CD4-positive, alpha-beta T cell (primary cell): Measurements from ENCODE around the gene DPP3. TPM values are rescaled to one million over a fixed set of nuclear protein-coding genes. Genes with fewer than 3 reads are reported as not detected.

ENCODE experiments used
- ATAC-seq: fragments of 200-7000 bp; cut with Tn5 transposase; one replicate; pipeline ENCODE4 v1.10.0; 2022; ENCODE audit warnings: mild to moderate bottlenecking; ENCODE audit not compliant: poor library complexity
- CTCF ChIA-PET: fragments of 350-600 bp; sonication (Branson Sonifier 250); formaldehyde crosslinking; loops from one replicate; lab custom pipeline; 2021; ENCODE audit warnings: antibody characterized with exemption, inconsistent platforms; lab: Charles Lee
- POLR2A ChIA-PET: fragments of 350-600 bp; sonication (Branson Sonifier 250); formaldehyde crosslinking; loops from one replicate; lab custom pipeline; 2021; ENCODE audit warnings: antibody characterized with exemption, inconsistent platforms; lab: Charles Lee
- DNase-seq, 14 experiments: peaks; one replicate each; pipeline ENCODE4 v3.0.0-alpha.2; 2013 to 2020; ENCODE audit warnings: mixed read lengths in 2 of 14
- H3K27ac ChIP-seq, 2 donors: one replicate each; pipeline versions ENCODE4 v1.5.1 to v1.7.0; 2013; ENCODE audit warnings: low read length in 2 of 2, low read depth in 1 of 2, mild to moderate bottlenecking in 1 of 2
- H3K27me3 ChIP-seq, 2 experiments: 1 replicate in 1 of 2; 2 replicates in 1 of 2; pipeline versions ENCODE4 v1.6.1 to v1.7.0; 2013; ENCODE audit warnings: low read length in 2 of 2, control low read depth in 1 of 2, mild to moderate bottlenecking in 1 of 2, moderate library complexity in 1 of 2; ENCODE audit not compliant: insufficient read depth in 2 of 2, control insufficient read depth in 1 of 2
- H3K36me3 ChIP-seq: one replicate; pipeline ENCODE4 v1.6.1; 2013; ENCODE audit warnings: low read length, control low read depth; ENCODE audit not compliant: insufficient read depth
- H3K4me1 ChIP-seq: one replicate; pipeline ENCODE4 v1.6.1; 2013; ENCODE audit warnings: low read length, control low read depth; ENCODE audit not compliant: insufficient read depth
- H3K4me3 ChIP-seq: one replicate; pipeline ENCODE4 v1.5.1; 2013; ENCODE audit warnings: mild to moderate bottlenecking, low read length, moderate library complexity
- H3K9me3 ChIP-seq, 2 experiments: 1 replicate in 1 of 2; 2 replicates in 1 of 2; pipeline versions ENCODE4 v1.6.1 to v1.7.0; 2013; ENCODE audit warnings: low read length in 2 of 2, mild to moderate bottlenecking in 2 of 2, control low read depth in 1 of 2, moderate library complexity in 1 of 2; ENCODE audit not compliant: control insufficient read depth in 1 of 2, insufficient read depth in 1 of 2
- H3K27ac Mint-ChIP-seq: one replicate; pipeline ENCODE4 v1.8.0; 2020; ENCODE audit warnings: mixed read lengths
- H3K27me3 Mint-ChIP-seq: one replicate; pipeline ENCODE4 v1.8.0; 2021; ENCODE audit warnings: mixed read lengths
- H3K36me3 Mint-ChIP-seq: one replicate; pipeline ENCODE4 v1.8.0; 2021; ENCODE audit warnings: low read depth, mixed read lengths
- H3K4me1 Mint-ChIP-seq: one replicate; pipeline ENCODE4 v1.8.0; 2021; ENCODE audit warnings: low read depth, mixed read lengths
- H3K4me3 Mint-ChIP-seq: one replicate; pipeline ENCODE4 v1.8.0; 2020; ENCODE audit warnings: mild to moderate bottlenecking, mixed read lengths
- H3K9me3 Mint-ChIP-seq: one replicate; pipeline ENCODE4 v1.8.0; 2020; ENCODE audit warnings: mixed read lengths
- intact Hi-C, 2 experiments: fragments of 100-400 bp; cut with DNase I in 1 of 2; cut with micrococcal nuclease in 1 of 2; formaldehyde crosslinking; loops; one replicate each; pipeline versions ENCODE4 v1.15.1 to v1.9.0; 2023 to 2025; cut with DNase I, micrococcal nuclease
- total RNA-seq, 174 experiments: library from RNA in 2 of 174; stranded (reverse) in 2 of 174; gene quantifications; one replicate each; pipeline ENCODE4 v1.2.3 and lab custom pipeline; 2021 to 2026
- TF ChIP-seq, protein P1 (sequence below): fragments of 200-600 bp; IDR thresholded peaks from one replicate; pipeline ENCODE4 v1.8.0; 2022; ENCODE audit warnings: antibody characterized with exemption, mild to moderate bottlenecking

The DPP3 gene
- total RNA-seq, 2 experiments from 2014 or later, result 16.9 to 17.7 TPM

DNA sequence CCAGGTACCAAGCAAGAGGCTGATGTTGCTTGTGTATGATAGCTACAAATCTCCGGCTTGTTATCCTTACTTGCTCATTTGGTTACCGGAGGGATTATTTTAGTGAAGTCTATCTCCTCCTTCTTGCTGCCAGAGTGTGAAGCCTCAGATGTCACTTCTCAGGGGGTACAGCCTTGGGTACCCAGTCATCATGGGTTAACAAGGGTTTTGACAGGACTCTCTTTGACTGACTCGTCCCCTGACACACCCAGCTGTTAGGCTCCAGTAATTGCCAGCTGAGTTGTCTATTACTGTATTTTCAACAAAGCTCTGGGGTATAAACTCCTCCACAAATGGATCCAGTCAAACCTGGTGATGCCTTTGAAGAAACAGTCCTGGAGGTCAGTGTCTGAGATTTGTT, 25.4 kb upstream of the DPP3 start:
- Histone ChIP-seq H3K4me3 (no peak overlapping the region), H3K36me3 (no peaks in the 10 kb centered on the region), H3K9me3 (no peaks in the 10 kb centered on the region), H3K4me1 (peaks cover 10% of the 10 kb centered on the region), H3K27ac (no peak overlapping the region), H3K27me3 (no peaks in the 10 kb centered on the region)
- Mint-ChIP-seq H3K9me3 (no peaks in the 10 kb centered on the region), H3K4me3 (no peak overlapping the region), H3K27me3 (peaks cover 8% of the 10 kb centered on the region), H3K4me1 (peaks cover 14% of the 10 kb centered on the region), H3K27ac (no peak overlapping the region), H3K36me3 (no peaks in the 10 kb centered on the region)
- POLR2A ChIA-PET, result interaction anchor here (1.3 kb wide), 1 partner anchor 12 kb away, joined by 4 read pairs; the partner anchor contains the start of gene PELI3
- TF ChIP-seq, protein P1, sequence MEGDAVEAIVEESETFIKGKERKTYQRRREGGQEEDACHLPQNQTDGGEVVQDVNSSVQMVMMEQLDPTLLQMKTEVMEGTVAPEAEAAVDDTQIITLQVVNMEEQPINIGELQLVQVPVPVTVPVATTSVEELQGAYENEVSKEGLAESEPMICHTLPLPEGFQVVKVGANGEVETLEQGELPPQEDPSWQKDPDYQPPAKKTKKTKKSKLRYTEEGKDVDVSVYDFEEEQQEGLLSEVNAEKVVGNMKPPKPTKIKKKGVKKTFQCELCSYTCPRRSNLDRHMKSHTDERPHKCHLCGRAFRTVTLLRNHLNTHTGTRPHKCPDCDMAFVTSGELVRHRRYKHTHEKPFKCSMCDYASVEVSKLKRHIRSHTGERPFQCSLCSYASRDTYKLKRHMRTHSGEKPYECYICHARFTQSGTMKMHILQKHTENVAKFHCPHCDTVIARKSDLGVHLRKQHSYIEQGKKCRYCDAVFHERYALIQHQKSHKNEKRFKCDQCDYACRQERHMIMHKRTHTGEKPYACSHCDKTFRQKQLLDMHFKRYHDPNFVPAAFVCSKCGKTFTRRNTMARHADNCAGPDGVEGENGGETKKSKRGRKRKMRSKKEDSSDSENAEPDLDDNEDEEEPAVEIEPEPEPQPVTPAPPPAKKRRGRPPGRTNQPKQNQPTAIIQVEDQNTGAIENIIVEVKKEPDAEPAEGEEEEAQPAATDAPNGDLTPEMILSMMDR, result no peak
- CTCF ChIA-PET, result no interaction called here
- ATAC-seq, result no peak
- intact Hi-C loops, result no loop called here
- no peak for DNase-seq

DNA sequence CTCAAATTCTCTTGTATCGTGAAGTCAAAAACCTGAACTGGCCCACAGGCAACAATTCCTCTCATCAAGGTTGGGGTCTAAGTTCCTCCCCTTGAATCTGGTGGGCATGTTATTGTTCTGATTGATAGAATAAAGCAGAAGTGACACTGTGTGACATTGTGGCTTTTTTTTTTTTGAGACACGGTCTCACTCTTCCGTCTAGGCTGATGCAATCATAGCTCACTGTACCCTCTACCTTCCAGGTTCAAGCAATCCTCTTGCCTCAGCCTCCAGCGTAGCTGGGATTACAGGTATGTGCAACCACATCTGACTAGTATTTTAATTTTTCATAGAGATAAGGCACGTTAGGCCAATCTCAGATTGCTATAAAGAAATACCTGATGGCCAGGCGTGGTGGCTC, 22.4 kb upstream of the DPP3 start:
- H3K36me3 Mint-ChIP-seq, result no peaks in the 10 kb centered on the region
- DNase-seq, result no peak
- H3K36me3 ChIP-seq, result no peaks in the 10 kb centered on the region
- H3K4me1 ChIP-seq, result peaks cover 10% of the 10 kb centered on the region
- no peaks in the 10 kb centered on the region for H3K9me3 Mint-ChIP-seq
- intact Hi-C loops, result no loop called here
- CTCF ChIA-PET, result interaction anchor here (0.6 kb wide), 1 partner anchor 372 kb away, joined by 3 read pairs; no protein-coding TSS in a partner anchor
- peaks cover 8% of the 10 kb centered on the region for H3K27me3 Mint-ChIP-seq
- H3K27ac ChIP-seq, result no peak overlapping the region
- no peaks in the 10 kb centered on the region for H3K27me3 ChIP-seq
- POLR2A ChIA-PET, result no interaction called here
- H3K27ac Mint-ChIP-seq, result no peak overlapping the region
- peaks cover 14% of the 10 kb centered on the region for H3K4me1 Mint-ChIP-seq
- no peak overlapping the region for H3K4me3 ChIP-seq
- H3K4me3 Mint-ChIP-seq, result no peak overlapping the region
- peaks cover 0 to 5% of the 10 kb centered on the region in 2 experiments for H3K9me3 ChIP-seq
- TF ChIP-seq, protein P1, result no peak
- no peak for ATAC-seq

DNA sequence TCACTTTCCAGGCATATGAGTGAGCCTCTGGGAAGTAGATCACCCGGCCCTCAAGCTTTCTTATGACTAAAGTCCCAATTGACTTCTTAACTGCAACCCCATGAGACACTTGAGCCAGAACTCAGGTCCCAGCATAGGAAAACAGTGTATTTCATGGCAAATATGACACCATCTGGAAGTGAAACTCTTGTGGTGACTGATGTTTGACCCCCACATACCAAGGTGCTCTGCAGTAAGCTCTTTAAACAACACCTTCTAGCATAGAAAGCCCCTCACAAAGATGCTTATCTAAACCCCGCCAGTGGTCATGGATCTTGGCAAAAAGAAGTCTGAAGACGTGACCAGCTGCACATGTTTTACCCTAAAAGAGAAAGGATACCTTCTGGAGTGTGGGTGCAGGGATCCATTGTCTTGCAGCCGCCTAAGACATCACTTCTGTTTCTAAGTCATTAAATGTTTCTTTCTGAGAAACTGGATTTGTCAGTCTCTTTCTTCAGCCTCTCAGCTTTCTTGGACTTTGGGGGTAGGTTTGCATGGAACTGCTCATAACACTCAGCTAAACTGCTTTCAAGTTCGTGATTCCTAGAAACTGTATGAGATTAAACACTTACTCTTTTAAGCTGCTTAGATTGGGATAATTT, 21.0 kb upstream of the DPP3 start:
- TF ChIP-seq, protein P1, result no peak
- intact Hi-C loops, result no loop called here
- H3K36me3 Mint-ChIP-seq, result no peaks in the 10 kb centered on the region
- CTCF ChIA-PET, result no interaction called here
- Histone ChIP-seq H3K9me3 (peaks cover 0 to 5% of the 10 kb centered on the region in 2 experiments), H3K4me1 (peaks cover 3% of the 10 kb centered on the region), H3K27ac (no peak overlapping the region), H3K4me3 (no peak overlapping the region), H3K27me3 (no peaks in the 10 kb centered on the region), H3K36me3 (no peaks in the 10 kb centered on the region)
- H3K4me3 Mint-ChIP-seq, result no peak overlapping the region
- ATAC-seq (no peak), DNase-seq (no peak)
- POLR2A ChIA-PET, result no interaction called here
- no peaks in the 10 kb centered on the region for H3K9me3 Mint-ChIP-seq
- no peak overlapping the region for H3K27ac Mint-ChIP-seq
- H3K4me1 Mint-ChIP-seq, result peaks cover 7% of the 10 kb centered on the region
- H3K27me3 Mint-ChIP-seq, result peaks cover 2% of the 10 kb centered on the region
